K562 (cell line): Measurements from ENCODE around the gene CYP4V2. TPM values are rescaled to one million over a fixed set of nuclear protein-coding genes. Genes with fewer than 3 reads are reported as not detected.

ENCODE experiments used
- BCOR ChIP-seq: fragments of 450-650 bp; IDR thresholded peaks from 2 replicates; pipeline ENCODE4 v1.6.1; 2016
- CLOCK ChIP-seq: fragments of 250-450 bp; sonication (Bioruptor Pico); IDR thresholded peaks from 2 replicates; pipeline ENCODE4 v1.4.0; 2020; ENCODE audit warnings: mild to moderate bottlenecking, moderate library complexity, borderline replicate concordance
- CREBBP ChIP-seq: IDR thresholded peaks from one replicate; pipeline ENCODE4 v1.6.1; 2012; ENCODE audit warnings: low read depth, mild to moderate bottlenecking, control low read depth, inconsistent platforms, low read length
- FOXJ2 ChIP-seq: fragments of 200-800 bp; sonication (Bioruptor generic); IDR thresholded peaks from 2 replicates; pipeline ENCODE4 v1.6.1; 2016; ENCODE audit warnings: missing genetic modification characterization, missing compliant biosample characterization
- GTF2F1 ChIP-seq: IDR thresholded peaks from 2 replicates; pipeline ENCODE4 v1.6.1; 2011; ENCODE audit warnings: low read depth, low read length, improper control_type of control experiment
- HOXB6 ChIP-seq: fragments of 250-450 bp; sonication (Bioruptor Pico); IDR thresholded peaks from 2 replicates; pipeline ENCODE4 v1.5.1; 2022; ENCODE audit warnings: mild to moderate bottlenecking, borderline replicate concordance
- HSF4 ChIP-seq: fragments of 250-450 bp; sonication (Bioruptor Pico); IDR thresholded peaks from 2 replicates; pipeline ENCODE4 v2.1.2; 2022; ENCODE audit warnings: mild to moderate bottlenecking, moderate library complexity, borderline replicate concordance
- MCM2 ChIP-seq: fragments of 450-650 bp; IDR thresholded peaks from 2 replicates; pipeline ENCODE4 v1.6.1; 2017; ENCODE audit warnings: low read depth, mild to moderate bottlenecking
- POLR2AphosphoS2 ChIP-seq: IDR thresholded peaks from 2 replicates; pipeline ENCODE4 v1.6.1; 2012; ENCODE audit warnings: low read length, improper control_type of control experiment
- POLR2G ChIP-seq: fragments of 200-400 bp; formaldehyde crosslinking; IDR thresholded peaks from 2 replicates; pipeline ENCODE4 v1.6.1; 2017; ENCODE audit warnings: low read depth, mild to moderate bottlenecking, antibody characterized with exemption, low read length, moderate library complexity
- PRPF4 ChIP-seq: fragments of 200-400 bp; formaldehyde crosslinking; IDR thresholded peaks from one replicate; pipeline ENCODE4 v1.6.1; 2017; ENCODE audit warnings: low read length, low read depth, mild to moderate bottlenecking; ENCODE audit not compliant: insufficient read depth, poor library complexity, severe bottlenecking
- SRSF9 ChIP-seq: fragments of 200-400 bp; formaldehyde crosslinking; IDR thresholded peaks from 2 replicates; pipeline ENCODE4 v1.6.1; 2017; ENCODE audit warnings: low read depth, low read length, borderline replicate concordance
- TEAD2 ChIP-seq: fragments of 450-650 bp; IDR thresholded peaks from 2 replicates; pipeline ENCODE4 v1.6.1; 2016; ENCODE audit warnings: missing genetic modification characterization, control low read depth, missing compliant biosample characterization
- THRAP3 ChIP-seq: fragments of 450-650 bp; IDR thresholded peaks from 2 replicates; pipeline ENCODE4 v1.6.1; 2016; ENCODE audit warnings: mild to moderate bottlenecking, inconsistent platforms, borderline replicate concordance
- ZBTB5 ChIP-seq: fragments of 450-650 bp; IDR thresholded peaks from 2 replicates; pipeline ENCODE4 v1.6.1; 2017; ENCODE audit warnings: antibody characterized with exemption
- ZFP36 ChIP-seq: fragments of 150-350 bp; IDR thresholded peaks from 2 replicates; pipeline ENCODE4 v1.6.1; 2018; ENCODE audit warnings: low read length, low read depth; ENCODE audit not compliant: partially characterized antibody
- ZKSCAN8 ChIP-seq: fragments of 200-800 bp; sonication (Bioruptor generic); IDR thresholded peaks from 2 replicates; pipeline ENCODE4 v1.6.1; 2016; ENCODE audit warnings: missing genetic modification characterization, missing compliant biosample characterization
- ZMIZ1 ChIP-seq, 2 experiments: fragments of 150-350 bp in 1 of 2; IDR thresholded peaks; 2 replicates each; pipeline ENCODE4 v1.6.1; 2012 to 2016; ENCODE audit warnings: low read depth in 2 of 2, low read length in 2 of 2, mild to moderate bottlenecking in 1 of 2, moderate library complexity in 1 of 2
- ZNF589 ChIP-seq: fragments of 200-800 bp; sonication (Bioruptor generic); IDR thresholded peaks from 2 replicates; pipeline ENCODE4 v1.6.1; 2016; ENCODE audit warnings: low read depth, missing genetic modification characterization, missing compliant biosample characterization
- ZNF830 ChIP-seq: fragments of 250-450 bp; sonication (Bioruptor Pico); IDR thresholded peaks from 2 replicates; pipeline ENCODE4 v1.5.0; 2021; ENCODE audit warnings: mild to moderate bottlenecking
- polyA plus RNA-seq, 8 experiments: library from polyadenylated mRNA; depleted of rRNA in 4 of 8; stranded (reverse) in 5 of 8; unstranded in 3 of 8; fragments of >200 nt; fragmentation: Nextera tagmentation in 2 of 8; fragmentation: Illumina TruSeq in 1 of 8; extraction: Ambion mirVana in 2 of 8; extraction: Trizol in 1 of 8; gene quantifications; 2 replicates each; pipeline versions ENCODE4 v1.2.1 to v1.2.3, GENCODE V29; 2011 to 2014; ENCODE audit warnings: inconsistent platforms in 1 of 8, missing spikeins in 1 of 8
- total RNA-seq, 7 experiments: library from RNA; depleted of rRNA in 6 of 7; stranded (reverse); fragments of >200 nt in 6 of 7; fragmentation: Illumina TruSeq in 2 of 7; extraction: Trizol in 2 of 7; gene quantifications; 2 replicates each; pipeline versions ENCODE4 v1.2.1 to v1.2.3, GENCODE V29; 2011 to 2021; ENCODE audit warnings: low replicate concordance in 1 of 7

The CYP4V2 gene
- total and polyA plus RNA-seq, 9 of the 15 experiments (the other 6 are each of a cell fraction or from before 2014, with no cell fraction given), result 1.1 to 8.3 (median 3.9) TPM

DNA sequence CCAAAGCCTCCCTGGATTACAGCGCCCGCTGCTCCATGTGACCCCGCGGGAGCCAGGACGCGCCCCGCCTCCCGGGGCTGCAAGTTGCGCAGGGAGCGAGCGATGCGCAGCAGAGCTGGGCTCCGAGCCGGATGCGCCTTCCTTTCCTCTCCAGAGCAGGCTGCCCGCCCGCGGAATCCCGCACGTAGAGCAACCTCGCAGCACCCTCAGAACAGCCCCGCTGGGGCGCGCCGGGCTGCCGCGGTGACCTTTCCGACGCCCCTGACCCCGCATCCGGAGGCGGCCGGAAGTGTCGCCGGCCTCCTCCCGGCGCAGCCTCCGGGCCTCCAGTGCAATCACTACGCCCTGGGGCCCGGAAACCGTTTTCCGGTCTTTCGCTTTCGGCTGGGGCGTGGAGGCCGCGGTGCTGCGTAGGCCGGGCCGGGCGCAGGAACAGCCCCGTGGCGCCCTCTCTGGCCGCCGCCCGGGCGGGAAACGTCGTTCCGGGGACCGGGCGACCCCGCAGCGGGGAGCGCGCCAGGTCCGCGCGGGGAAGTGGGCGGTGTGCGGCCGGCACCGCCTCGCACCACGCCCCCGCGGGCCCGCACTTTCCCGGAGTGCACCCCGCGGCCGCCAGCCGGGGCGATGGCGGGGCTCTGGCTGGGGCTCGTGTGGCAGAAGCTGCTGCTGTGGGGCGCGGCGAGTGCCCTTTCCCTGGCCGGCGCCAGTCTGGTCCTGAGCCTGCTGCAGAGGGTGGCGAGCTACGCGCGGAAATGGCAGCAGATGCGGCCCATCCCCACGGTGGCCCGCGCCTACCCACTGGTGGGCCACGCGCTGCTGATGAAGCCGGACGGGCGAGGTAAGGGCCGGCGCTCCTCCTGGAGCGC is at the start of gene CYP4V2 (continued):
- TF ChIP-seq MCM2 (no peak), ZKSCAN8 (CRISPR knock-in tag) (no peak), POLR2G (peak; percentile 88), FOXJ2 (tag) (no peak), ZNF830 (CRISPR knock-in tag) (peak; percentile 23; the same call in 1 of the 2 replicates), GTF2F1 (0 out of 2 replicates have a peak, but pooled peaks have one; percentile 20), POLR2AphosphoS2 (no peak), ZNF589 (no peak), TEAD2 (no peak), ZBTB5 (no peak), PRPF4 (no peak), CLOCK (CRISPR knock-in tag) (no peak), BCOR (peak; percentile 19; the same call in 1 of the 2 replicates), SRSF9 (no peak), HOXB6 (CRISPR knock-in tag) (no peak), HSF4 (CRISPR knock-in tag) (no peak), ZFP36 (no peak), CREBBP (no peak), ZMIZ1 (IDR thresholded peaks at IDR 0.05; ENCODE audit: low read depth in 2 of 2, low read length in 2 of 2) (peak in 1 of 2 experiments; percentile 9; a peak in 1 of 4 replicates), THRAP3 (no peak)
